Superior temporal gyrus (tissue), 1 donor: ENCODE results near the gene TENM4.

Experiments used
- DNase-seq: peaks from one replicate; pipeline ENCODE4 v3.0.0-alpha.2; 2016; ENCODE audit errors: extremely low spot score

The TENM4 gene

GRCh38 chr11:78708388-78708787, 732.4 kb downstream of the TENM4 start:
- DNase-seq, result no peak

GRCh38 chr11:78706551-78706950, 734.3 kb downstream of the TENM4 start:
- DNase-seq, result no peak

- no peak for DNase-seq
Measured at GRCh38 chr11:78704811-78705210, 736.0 kb downstream of the TENM4 start.

GRCh38 chr11:78699609-78700135, 741.2 kb downstream of the TENM4 start:
- DNase-seq, result no peak

GRCh38 chr11:78698612-78699011, 742.2 kb downstream of the TENM4 start:
- no peak for DNase-seq

GRCh38 chr11:78696177-78696576, 744.7 kb downstream of the TENM4 start:
- no peak for DNase-seq

GRCh38 chr11:78694152-78694551, 746.7 kb downstream of the TENM4 start:
- DNase-seq, result no peak

- DNase-seq, result peak; percentile 60
Measured at GRCh38 chr11:78691215-78691614, 749.6 kb downstream of the TENM4 start.

- DNase-seq, result no peak
Measured at GRCh38 chr11:78690352-78690987, 750.4 kb downstream of the TENM4 start.

GRCh38 chr11:78689585-78690153, 751.2 kb downstream of the TENM4 start:
- DNase-seq, result no peak

- DNase-seq, result no peak
Measured at GRCh38 chr11:78689101-78689500, 751.7 kb downstream of the TENM4 start.

- no peak for DNase-seq
Measured at GRCh38 chr11:78688460-78688859, 752.4 kb downstream of the TENM4 start.

- DNase-seq, result no peak
Measured at GRCh38 chr11:78685156-78685555, 755.7 kb downstream of the TENM4 start.

- DNase-seq, result no peak
Measured at GRCh38 chr11:78684377-78684776, 756.5 kb downstream of the TENM4 start.

- no peak for DNase-seq
Measured at GRCh38 chr11:78683774-78684173, 757.1 kb downstream of the TENM4 start.

GRCh38 chr11:78676026-78676557, 764.7 kb downstream of the TENM4 start:
- no peak for DNase-seq

- no peak for DNase-seq
Measured at GRCh38 chr11:78672850-78673620, 767.8 kb downstream of the TENM4 start.

GRCh38 chr11:78669249-78669648, 771.6 kb downstream of the TENM4 start:
- DNase-seq, result no peak

- DNase-seq, result no peak
Measured at GRCh38 chr11:78667461-78667860, 773.4 kb downstream of the TENM4 start.

- DNase-seq, result peak; percentile 55
Measured at GRCh38 chr11:78666675-78667160, 774.1 kb downstream of the TENM4 start.

GRCh38 chr11:78664636-78665035, 776.2 kb downstream of the TENM4 start:
- no peak for DNase-seq

- no peak for DNase-seq
Measured at GRCh38 chr11:78662811-78663210, 778.0 kb downstream of the TENM4 start.
